GM19238 (cell line): Measurements from ENCODE around the gene DNAJB6.
A peak's percentile ranks its signal among the peaks of the same experiment; 100 is the strongest.

Experiments
- DNase-seq: peaks from one replicate; pipeline ENCODE4 v3.0.0; 2011; ENCODE audit warnings: low spot score; ENCODE audit not compliant: insufficient read length

DNAJB6 gene

GRCh38 chr7:157366722-157367121 lies 29.9 kb downstream of the DNAJB6 start:
- DNase-seq: no peak

DNA sequence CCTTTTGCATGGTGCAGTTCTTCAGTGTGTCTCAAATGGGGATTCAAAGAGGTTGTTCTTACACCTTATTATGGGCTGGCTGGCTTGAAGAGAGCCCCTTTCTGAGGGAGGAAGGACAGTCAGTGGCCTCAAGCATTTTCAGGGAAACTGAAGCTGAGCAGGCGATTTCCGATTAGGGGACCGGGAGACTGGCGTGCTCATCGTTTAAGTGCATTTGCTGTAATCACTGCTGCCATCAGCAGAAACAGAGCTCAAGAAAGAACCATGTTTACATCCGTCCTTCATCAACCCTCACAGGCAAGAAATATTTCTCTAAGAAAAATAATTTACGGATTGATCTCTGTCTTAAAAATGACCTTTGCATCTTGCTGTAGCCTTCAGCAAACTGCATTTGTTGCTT lies 32.2 kb downstream of the DNAJB6 start:
- no peak for DNase-seq

DNA sequence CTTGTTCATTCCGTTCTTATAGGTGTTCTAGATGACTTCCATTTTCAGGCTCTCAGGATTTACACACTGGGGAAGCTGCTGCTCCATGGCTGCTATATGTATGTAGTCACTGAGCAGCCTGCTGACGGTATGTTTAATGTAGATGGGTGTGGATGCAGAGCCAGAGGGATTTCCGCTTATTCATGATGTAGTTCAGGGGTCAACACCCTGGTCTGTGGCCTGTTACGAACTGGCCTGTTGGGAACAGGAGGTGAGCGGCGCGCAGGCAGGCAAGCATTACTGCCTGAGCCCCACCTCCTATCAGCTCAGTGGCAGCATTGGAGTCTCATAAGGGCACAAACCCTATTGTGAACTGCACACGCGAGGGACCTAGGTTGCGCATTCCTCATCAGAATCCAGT lies 33.9 kb downstream of the DNAJB6 start:
- DNase-seq: no peak

DNA sequence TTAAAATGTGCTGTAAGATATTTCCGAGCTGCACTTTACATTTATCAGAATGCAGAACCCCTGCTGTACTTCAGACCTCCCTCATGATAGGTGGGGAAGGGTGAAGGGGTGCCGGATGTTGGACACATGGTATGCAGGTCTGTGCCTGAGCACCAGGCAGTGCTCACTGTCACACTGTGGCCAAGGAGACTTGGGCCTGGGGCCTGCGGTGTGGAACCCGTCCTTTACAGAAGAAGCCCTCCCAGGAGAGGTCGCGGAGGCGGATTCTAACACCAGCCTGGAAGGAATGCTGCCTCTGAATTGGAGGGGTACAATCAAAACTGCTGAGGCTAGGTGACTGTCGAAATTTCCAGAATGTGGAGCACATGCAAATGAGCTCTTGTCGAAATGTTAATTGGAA lies 34.5 kb downstream of the DNAJB6 start:
- DNase-seq: no peak

GRCh38 chr7:157372300-157373232 lies 35.8 kb downstream of the DNAJB6 start:
- no peak for DNase-seq

GRCh38 chr7:157373493-157373892 lies 36.7 kb downstream of the DNAJB6 start:
- no peak for DNase-seq

GRCh38 chr7:157375410-157375809 lies 38.6 kb downstream of the DNAJB6 start:
- no peak for DNase-seq

GRCh38 chr7:157377436-157378124 lies 40.8 kb downstream of the DNAJB6 start:
- DNase-seq: no peak

DNA sequence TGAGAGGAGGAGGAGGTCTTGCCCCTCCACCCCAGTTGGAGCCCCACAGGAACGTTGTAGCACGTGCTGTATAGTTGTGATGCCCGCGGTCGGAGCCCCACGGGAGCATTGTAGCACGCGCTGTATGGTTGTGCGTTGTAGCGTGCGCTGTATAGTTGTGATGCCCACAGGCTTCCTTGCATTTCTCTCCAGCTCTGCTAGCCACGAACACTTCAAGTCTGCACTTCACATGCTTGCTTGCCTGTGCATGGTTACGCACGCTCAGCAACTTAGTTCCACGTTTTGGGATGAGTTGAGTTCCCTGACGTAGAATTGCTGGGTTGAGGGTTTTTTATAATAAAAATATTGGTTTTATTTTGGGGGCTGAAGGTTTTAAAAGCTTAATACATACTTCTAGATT lies 41.6 kb downstream of the DNAJB6 start:
- no peak for DNase-seq

GRCh38 chr7:157379493-157379892 lies 42.7 kb downstream of the DNAJB6 start:
- DNase-seq: no peak

GRCh38 chr7:157380416-157380815 lies 43.6 kb downstream of the DNAJB6 start:
- DNase-seq: no peak

- DNase-seq: no peak
These were observed 47.1 kb downstream of the DNAJB6 start for GRCh38 chr7:157383868-157384267.

DNA sequence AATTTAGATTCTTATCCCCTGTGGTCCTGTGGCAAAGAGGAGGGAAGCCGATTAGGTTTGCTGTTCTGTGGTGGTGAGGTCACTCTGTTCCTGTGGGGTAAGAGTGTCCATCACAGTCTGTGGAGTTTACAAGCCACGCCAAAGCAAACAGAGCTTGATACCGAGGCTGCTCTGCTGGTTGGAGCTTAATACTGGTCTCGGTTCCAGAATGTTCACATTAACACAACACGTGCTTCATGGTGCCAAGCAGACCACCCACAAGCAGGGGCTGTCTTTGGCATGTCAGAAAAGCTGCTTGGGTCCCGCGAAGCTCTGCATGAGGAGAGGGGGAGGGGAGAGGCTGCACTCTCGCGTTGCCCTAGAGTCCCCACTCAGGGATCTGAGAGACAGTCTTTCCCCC lies 47.5 kb downstream of the DNAJB6 start:
- no peak for DNase-seq

DNA sequence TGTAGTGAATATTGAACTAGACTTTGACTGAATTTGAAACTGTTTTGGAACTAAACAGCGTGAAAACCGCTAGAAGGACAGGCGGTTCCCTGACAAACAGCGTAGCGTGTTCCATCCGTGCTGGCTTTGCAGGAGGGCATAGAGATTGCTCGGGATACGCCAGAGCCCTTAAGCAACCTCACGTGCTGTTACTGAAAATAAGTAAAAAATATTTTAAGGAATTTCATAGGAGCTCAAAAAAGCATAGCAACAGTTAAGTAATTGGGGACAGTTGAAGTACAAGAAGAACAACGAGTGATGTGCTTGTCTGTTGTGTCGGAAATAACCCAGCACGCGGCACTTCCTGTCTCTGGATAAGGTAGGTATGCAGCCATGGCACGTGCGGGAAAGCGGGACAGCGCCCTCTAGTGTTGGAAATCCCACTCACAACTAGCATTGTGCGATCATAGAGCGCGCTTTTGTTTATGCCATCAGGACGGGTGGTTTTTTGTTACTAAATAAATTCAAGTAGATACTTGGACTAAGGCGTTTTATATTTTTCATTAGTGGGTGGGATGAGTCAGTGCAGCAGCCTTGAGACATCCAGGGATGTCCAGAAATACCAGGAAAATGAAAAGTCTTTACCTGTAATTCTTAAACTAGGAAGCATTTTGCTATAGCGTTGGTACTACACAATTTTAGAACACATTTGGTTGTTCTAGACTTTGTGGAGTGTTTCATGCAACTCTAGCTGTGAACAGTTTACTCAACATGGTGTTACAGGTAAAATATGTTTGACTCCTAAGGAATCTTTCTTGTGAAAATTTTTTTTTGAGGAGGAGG lies 50.4 kb downstream of the DNAJB6 start:
- peak; percentile 51 for DNase-seq

- no peak for DNase-seq
These were observed 51.5 kb downstream of the DNAJB6 start for GRCh38 chr7:157388301-157388700.

DNA sequence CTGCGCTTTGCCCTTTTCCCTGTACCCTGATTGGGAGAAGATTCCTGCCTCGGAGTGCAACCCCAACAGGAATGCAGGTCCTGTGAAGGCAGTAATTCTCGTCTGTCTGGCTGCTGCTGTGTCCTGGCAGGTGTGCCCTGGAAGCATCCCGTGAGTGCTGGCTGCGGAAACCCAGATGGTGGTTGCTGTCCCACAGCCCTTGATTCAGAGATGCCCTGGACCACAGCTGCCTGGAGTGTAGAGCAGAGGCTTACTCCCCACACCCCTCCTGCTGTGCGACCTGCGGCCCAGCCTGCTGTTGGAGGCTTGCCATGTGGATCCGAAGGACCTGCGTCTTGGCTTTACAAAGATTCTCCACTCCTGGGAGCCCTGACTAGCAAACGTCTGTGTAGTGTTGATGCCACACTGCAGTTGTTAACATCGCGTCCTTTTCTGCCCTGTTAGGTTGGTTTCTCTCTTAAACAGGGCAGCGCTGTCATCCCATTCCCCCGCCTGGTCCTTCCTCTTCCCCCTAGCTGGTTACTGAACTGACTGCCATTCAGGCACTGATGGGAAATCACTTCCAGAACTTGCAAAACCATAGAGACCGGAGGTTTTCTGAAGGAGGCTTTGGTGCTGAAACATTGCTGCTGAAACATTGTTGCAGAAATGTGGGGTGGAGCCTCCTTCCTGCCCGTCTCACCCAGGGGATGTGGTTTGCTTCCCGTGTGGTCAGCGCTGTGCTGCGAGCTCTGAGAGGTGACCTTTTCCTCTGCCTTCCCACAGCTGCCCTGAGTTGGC lies 53.3 kb downstream of the DNAJB6 start:
- no peak for DNase-seq

DNA sequence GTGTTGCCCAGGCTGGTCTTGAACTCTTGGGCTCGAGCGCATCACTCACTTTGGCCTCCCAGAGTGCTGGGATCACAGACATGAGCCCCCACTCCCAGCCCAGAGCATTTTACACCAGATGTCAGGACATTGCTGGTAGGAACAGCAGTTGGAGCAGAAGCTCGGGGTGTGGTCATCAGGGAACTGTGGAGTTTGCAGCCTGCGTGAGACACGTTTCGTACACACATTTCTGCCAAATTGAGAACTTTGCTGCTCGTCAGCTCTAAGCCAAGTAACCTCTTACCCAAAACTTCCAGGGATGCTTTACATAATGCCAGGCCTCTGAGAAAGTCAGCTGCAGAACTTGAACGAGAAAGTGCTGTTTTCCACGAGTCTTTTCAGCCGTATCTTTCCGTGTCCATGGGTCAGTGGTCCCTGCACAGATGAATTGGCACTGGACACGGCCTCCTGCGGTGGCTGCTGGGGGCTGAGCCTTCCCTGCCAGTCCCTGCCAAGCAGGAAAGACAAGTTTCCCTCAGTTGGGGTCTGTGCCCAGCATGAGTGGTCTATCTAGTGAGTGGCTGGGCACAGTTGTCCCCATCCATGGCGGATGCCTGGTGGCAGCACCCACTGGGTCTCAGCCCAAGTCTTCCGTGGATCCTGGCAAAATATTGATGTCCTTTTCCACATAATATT lies 54.4 kb downstream of the DNAJB6 start:
- DNase-seq: no peak

- DNase-seq: no peak
These were observed 55.6 kb downstream of the DNAJB6 start for GRCh38 chr7:157392256-157393037.
